Neural cell (in vitro differentiated cells): ENCODE data around the gene RGL4.

Experiments used
- EP300 ChIP-seq: fragments of 450-650 bp; conservative IDR thresholded peaks from 2 replicates; pipeline ENCODE4 v1.6.1; 2014; ENCODE audit warnings: antibody characterized with exemption, mild to moderate bottlenecking, moderate library complexity; ENCODE audit not compliant: poor library complexity, severe bottlenecking
- MXI1 ChIP-seq: fragments of 450-650 bp; conservative IDR thresholded peaks from 2 replicates; pipeline ENCODE4 v1.6.1; 2014; ENCODE audit warnings: antibody characterized with exemption, mild to moderate bottlenecking; ENCODE audit not compliant: poor library complexity, severe bottlenecking
- RAD21 ChIP-seq: fragments of 450-650 bp; conservative IDR thresholded peaks from 2 replicates; pipeline ENCODE4 v1.6.1; 2014; ENCODE audit warnings: antibody characterized with exemption, mild to moderate bottlenecking, moderate library complexity
- TF ChIP-seq, protein P1 (sequence below): fragments of 450-650 bp; IDR thresholded peaks from 2 replicates; pipeline ENCODE4 v1.5.1; 2014; ENCODE audit warnings: antibody characterized with exemption, mild to moderate bottlenecking, moderate library complexity; ENCODE audit not compliant: poor library complexity, severe bottlenecking

DNA sequence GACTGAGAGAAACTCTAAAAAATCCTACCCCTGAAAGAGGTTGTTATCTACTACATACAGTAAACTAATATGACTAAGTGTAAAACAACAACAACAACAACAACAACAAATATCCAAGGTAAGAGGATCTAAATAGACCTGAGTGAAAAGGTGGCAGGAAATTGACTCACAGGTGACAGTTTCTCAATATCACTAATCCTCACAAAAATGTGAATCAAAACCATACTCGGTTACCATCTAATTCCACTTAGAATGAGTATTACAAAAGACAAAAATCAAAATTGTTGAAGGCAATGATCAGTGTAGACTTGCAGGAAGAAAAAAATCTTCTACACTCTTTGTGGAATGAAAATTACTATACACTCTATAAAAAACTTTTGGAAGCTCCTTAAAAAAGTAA lies 17.5 kb downstream of the RGL4 start:
- TF ChIP-seq MXI1 (no peak), EP300 (no peak), RAD21 (no peak)
- TF ChIP-seq, protein P1, sequence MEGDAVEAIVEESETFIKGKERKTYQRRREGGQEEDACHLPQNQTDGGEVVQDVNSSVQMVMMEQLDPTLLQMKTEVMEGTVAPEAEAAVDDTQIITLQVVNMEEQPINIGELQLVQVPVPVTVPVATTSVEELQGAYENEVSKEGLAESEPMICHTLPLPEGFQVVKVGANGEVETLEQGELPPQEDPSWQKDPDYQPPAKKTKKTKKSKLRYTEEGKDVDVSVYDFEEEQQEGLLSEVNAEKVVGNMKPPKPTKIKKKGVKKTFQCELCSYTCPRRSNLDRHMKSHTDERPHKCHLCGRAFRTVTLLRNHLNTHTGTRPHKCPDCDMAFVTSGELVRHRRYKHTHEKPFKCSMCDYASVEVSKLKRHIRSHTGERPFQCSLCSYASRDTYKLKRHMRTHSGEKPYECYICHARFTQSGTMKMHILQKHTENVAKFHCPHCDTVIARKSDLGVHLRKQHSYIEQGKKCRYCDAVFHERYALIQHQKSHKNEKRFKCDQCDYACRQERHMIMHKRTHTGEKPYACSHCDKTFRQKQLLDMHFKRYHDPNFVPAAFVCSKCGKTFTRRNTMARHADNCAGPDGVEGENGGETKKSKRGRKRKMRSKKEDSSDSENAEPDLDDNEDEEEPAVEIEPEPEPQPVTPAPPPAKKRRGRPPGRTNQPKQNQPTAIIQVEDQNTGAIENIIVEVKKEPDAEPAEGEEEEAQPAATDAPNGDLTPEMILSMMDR: no peak
